Peyer's patch (tissue), 4 donors: ENCODE measurements around the gene ADAMTSL2.

Experiments used
- CTCF ChIP-seq, 6 experiments: fragments of 450-650 bp in 4 of 6; fragments of 200-600 bp in 2 of 6; sonication (generic) in 1 of 6; IDR thresholded peaks; one replicate each; pipeline ENCODE4 v1.5.1; 2017 to 2019; ENCODE audit warnings: antibody characterized with exemption in 6 of 6, mild to moderate bottlenecking in 3 of 6, moderate library complexity in 1 of 6
- POLR2A ChIP-seq, 2 donors: fragments of 450-650 bp; IDR thresholded peaks; one replicate each; pipeline ENCODE4 v1.5.1; 2017; ENCODE audit warnings: antibody characterized with exemption in 2 of 2, mild to moderate bottlenecking in 2 of 2, moderate library complexity in 2 of 2

DNA sequence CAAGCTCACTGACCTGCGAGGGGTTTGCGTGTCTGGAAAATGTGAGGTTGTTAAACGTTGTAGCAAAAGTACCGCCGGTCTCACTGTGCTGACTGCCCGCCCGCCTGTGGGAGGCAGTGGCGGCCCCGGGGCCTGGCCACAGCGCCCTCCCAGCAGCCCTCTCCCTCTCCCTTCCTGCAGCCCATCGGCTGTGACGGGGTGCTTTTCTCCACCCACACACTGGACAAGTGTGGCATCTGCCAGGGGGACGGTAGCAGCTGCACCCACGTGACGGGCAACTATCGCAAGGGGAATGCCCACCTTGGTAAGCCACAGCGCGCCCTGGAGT, 6.2 kb downstream of the ADAMTSL2 start:
- TF ChIP-seq CTCF (IDR thresholded peaks at IDR 0.05) = no peak
- TF ChIP-seq POLR2A (IDR thresholded peaks at IDR 0.05) = no peak
